B cell (primary cell): ENCODE results near the gene CDR2L. TPM values are rescaled to one million over a fixed set of nuclear protein-coding genes. Genes with fewer than 3 reads are reported as not detected.

Source experiments
- ATAC-seq: fragments of 200-7000 bp; cut with Tn5 transposase; one replicate; pipeline ENCODE4 v1.10.0; 2021; ENCODE audit warnings: low read depth, mild to moderate bottlenecking, moderate number of reproducible peaks, moderate library complexity
- CTCF ChIA-PET: fragments of 350-600 bp; sonication (Branson Sonifier 250); formaldehyde crosslinking; loops from one replicate; lab custom pipeline; 2021; ENCODE audit warnings: antibody characterized with exemption, inconsistent platforms; lab: Charles Lee
- POLR2A ChIA-PET: fragments of 350-600 bp; sonication (Branson Sonifier 250); formaldehyde crosslinking; loops from one replicate; lab custom pipeline; 2021; ENCODE audit warnings: antibody characterized with exemption; lab: Charles Lee
- DNase-seq: peaks from one replicate; pipeline ENCODE4 v3.0.0; 2013
- H2AFZ ChIP-seq: 2 replicates; pipeline ENCODE4 v1.6.1; 2012; ENCODE audit warnings: mild to moderate bottlenecking, low read depth, low read length; ENCODE audit not compliant: insufficient read depth, poor library complexity, severe bottlenecking
- H3K27ac ChIP-seq, 2 donors: 1 replicate in 1 of 2; 2 replicates in 1 of 2; pipeline ENCODE4 v1.5.1; 2012 to 2013; ENCODE audit warnings: low read length in 2 of 2, mild to moderate bottlenecking in 2 of 2, moderate library complexity in 1 of 2
- H3K27me3 ChIP-seq, 4 experiments: fragments of 200-600 bp in 1 of 4; sonication (generic) in 1 of 4; replicated peaks in 1 of 4; 1 replicate in 2 of 4; 2 replicates in 2 of 4; pipeline versions ENCODE4 v1.6.1 to v1.7.0; 2013 to 2016; ENCODE audit warnings: low read length in 3 of 4, mild to moderate bottlenecking in 2 of 4, mixed read lengths in 1 of 4, moderate library complexity in 1 of 4; ENCODE audit not compliant: insufficient read depth in 4 of 4, control insufficient read depth in 3 of 4; ENCODE audit errors: control extremely low read depth in 1 of 4
- H3K36me3 ChIP-seq, 2 experiments: replicated peaks in 1 of 2; 1 replicate in 1 of 2; 2 replicates in 1 of 2; pipeline versions ENCODE4 v1.6.1 to v1.7.1; 2013; ENCODE audit warnings: low read length in 1 of 2; ENCODE audit not compliant: insufficient read depth in 2 of 2, control insufficient read depth in 1 of 2; ENCODE audit errors: control extremely low read depth in 1 of 2, extremely low read depth in 1 of 2
- H3K4me1 ChIP-seq, 2 donors: fragments of 200-600 bp in 1 of 2; sonication (generic) in 1 of 2; 1 replicate in 1 of 2; 2 replicates in 1 of 2; pipeline versions ENCODE4 v1.5.1 to v1.6.1; 2013 to 2017; ENCODE audit warnings: low read length in 2 of 2; ENCODE audit not compliant: control insufficient read depth in 2 of 2, insufficient read depth in 2 of 2
- H3K4me2 ChIP-seq: replicated peaks from 2 replicates; pipeline ENCODE3; 2012; ENCODE audit warnings: mild to moderate bottlenecking, low read depth, low read length; ENCODE audit not compliant: poor library complexity, severe bottlenecking
- H3K4me3 ChIP-seq, 5 experiments: fragments of 200-600 bp in 1 of 5; sonication (generic) in 1 of 5; 1 replicate in 3 of 5; 2 replicates in 2 of 5; pipeline versions ENCODE4 v1.5.1 to v1.7.0; 2011 to 2016; ENCODE audit warnings: low read length in 4 of 5, mild to moderate bottlenecking in 4 of 5, low read depth in 2 of 5, control low read depth in 1 of 5, moderate library complexity in 1 of 5; ENCODE audit not compliant: insufficient read depth in 1 of 5; ENCODE audit errors: control extremely low read depth in 1 of 5, extremely low read depth in 1 of 5
- H3K79me2 ChIP-seq: fragments of 200-600 bp; sonication (generic); one replicate; pipeline ENCODE4 v1.6.0; 2016; ENCODE audit warnings: low read length; ENCODE audit not compliant: control insufficient read depth, insufficient read depth
- H3K9ac ChIP-seq: fragments of 200-600 bp; sonication (generic); 2 replicates; pipeline ENCODE4 v1.6.1; 2017; ENCODE audit warnings: mild to moderate bottlenecking, low read length, moderate library complexity
- H3K9me3 ChIP-seq, 3 donors: one replicate each; pipeline versions ENCODE4 v1.6.1 to v1.7.1; 2013; ENCODE audit warnings: low read length in 2 of 3; ENCODE audit not compliant: control insufficient read depth in 2 of 3, insufficient read depth in 1 of 3; ENCODE audit errors: control extremely low read depth in 1 of 3
- H4K20me1 ChIP-seq: 2 replicates; pipeline ENCODE4 v1.6.0; 2012; ENCODE audit warnings: mild to moderate bottlenecking, low read length; ENCODE audit not compliant: insufficient read depth, control insufficient read depth, poor library complexity, severe bottlenecking
- H3K27ac Mint-ChIP-seq: one replicate; pipeline ENCODE4 v1.8.0; 2021; ENCODE audit warnings: mixed read lengths
- H3K27me3 Mint-ChIP-seq: one replicate; pipeline ENCODE4 v1.8.0; 2021; ENCODE audit warnings: mixed read lengths
- H3K4me1 Mint-ChIP-seq: one replicate; pipeline ENCODE4 v1.8.0; 2021; ENCODE audit warnings: mixed read lengths
- H3K4me3 Mint-ChIP-seq: one replicate; pipeline ENCODE4 v1.8.0; 2021; ENCODE audit warnings: mixed read lengths
- H3K9me3 Mint-ChIP-seq: one replicate; pipeline ENCODE4 v1.8.0; 2022; ENCODE audit warnings: mixed read lengths; ENCODE audit not compliant: insufficient read depth
- EZH2 ChIP-seq: IDR thresholded peaks from 2 replicates; pipeline ENCODE4 v1.6.1; 2012; ENCODE audit warnings: borderline replicate concordance, low read depth, mild to moderate bottlenecking, moderate library complexity, low read length; ENCODE audit not compliant: insufficient read depth, poor library complexity, severe bottlenecking
- WGBS: methylation state at CpG from one replicate; pipeline ENCODE4 v1.1.5; 2013; ENCODE audit warnings: missing lambda C conversion rate; ENCODE audit not compliant: insufficient coverage; 5-methylcytosine and 5-hydroxymethylcytosine counted together
- intact Hi-C: fragments of 100-400 bp; cut with micrococcal nuclease; formaldehyde crosslinking; loops from one replicate; pipeline ENCODE4 v1.10.0; 2022
- polyA plus RNA-seq: library from polyadenylated mRNA; depleted of rRNA; stranded (reverse); fragments of >200 nt; gene quantifications from 2 replicates; pipeline ENCODE4 v1.2.3, GENCODE V29; 2012
- total RNA-seq, 2 donors: library from RNA; stranded (reverse); fragments of 120-200 nt in 1 of 2; gene quantifications; 1 replicate in 1 of 2; 2 replicates in 1 of 2; pipeline versions ENCODE4 v1.2.3 to v1.2.4, GENCODE V29; 2013 to 2022
- TF ChIP-seq, protein P1 (sequence below): fragments of 200-600 bp; IDR thresholded peaks from one replicate; pipeline ENCODE4 v1.8.0; 2022; ENCODE audit warnings: antibody characterized with exemption, mild to moderate bottlenecking

The CDR2L gene
- total and polyA plus RNA-seq, 2 donors (not counting 1 experiment from before 2014, with no cell fraction given): 0.03 TPM; not detected in 1

DNA sequence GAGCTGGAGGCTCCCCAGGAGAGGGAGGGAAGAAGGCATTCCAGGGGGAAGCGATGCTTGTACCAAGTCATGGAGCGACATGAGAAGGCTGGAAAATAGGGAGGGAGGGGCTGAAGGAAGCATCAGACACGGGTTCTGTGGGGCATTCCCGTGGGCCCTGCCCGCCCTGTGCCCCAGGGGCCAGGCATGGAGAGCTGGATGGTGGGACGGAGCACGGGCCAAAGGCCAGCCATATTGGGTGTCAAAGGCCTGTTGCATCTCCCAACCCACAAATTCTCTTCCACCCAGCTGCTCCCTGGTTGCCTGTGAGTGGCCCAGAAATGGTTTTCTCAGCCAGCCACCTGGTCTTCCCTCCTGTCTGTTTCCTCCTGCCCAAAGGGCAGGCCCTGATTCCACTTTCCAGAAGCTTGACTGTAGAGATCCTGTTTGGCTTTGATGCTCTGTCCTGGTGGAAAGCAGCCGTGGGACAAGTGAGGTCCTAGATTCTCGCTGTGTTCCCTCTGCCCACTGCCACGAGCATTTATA is 3.2 kb downstream of the CDR2L start:
- ChIA-PET POLR2A (no interaction called here), CTCF (interaction anchor here (2.6 kb wide), 1 partner anchor 29 kb away, joined by 9 read pairs; no protein-coding TSS in a partner anchor)
- DNase-seq: no peak
- H3K27ac Mint-ChIP-seq: no peak overlapping the region
- TF ChIP-seq EZH2: no peak
- TF ChIP-seq, protein P1, sequence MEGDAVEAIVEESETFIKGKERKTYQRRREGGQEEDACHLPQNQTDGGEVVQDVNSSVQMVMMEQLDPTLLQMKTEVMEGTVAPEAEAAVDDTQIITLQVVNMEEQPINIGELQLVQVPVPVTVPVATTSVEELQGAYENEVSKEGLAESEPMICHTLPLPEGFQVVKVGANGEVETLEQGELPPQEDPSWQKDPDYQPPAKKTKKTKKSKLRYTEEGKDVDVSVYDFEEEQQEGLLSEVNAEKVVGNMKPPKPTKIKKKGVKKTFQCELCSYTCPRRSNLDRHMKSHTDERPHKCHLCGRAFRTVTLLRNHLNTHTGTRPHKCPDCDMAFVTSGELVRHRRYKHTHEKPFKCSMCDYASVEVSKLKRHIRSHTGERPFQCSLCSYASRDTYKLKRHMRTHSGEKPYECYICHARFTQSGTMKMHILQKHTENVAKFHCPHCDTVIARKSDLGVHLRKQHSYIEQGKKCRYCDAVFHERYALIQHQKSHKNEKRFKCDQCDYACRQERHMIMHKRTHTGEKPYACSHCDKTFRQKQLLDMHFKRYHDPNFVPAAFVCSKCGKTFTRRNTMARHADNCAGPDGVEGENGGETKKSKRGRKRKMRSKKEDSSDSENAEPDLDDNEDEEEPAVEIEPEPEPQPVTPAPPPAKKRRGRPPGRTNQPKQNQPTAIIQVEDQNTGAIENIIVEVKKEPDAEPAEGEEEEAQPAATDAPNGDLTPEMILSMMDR: no peak
- H3K4me2 ChIP-seq: no peak overlapping the region
- no peak for ATAC-seq
- no peak overlapping the region for H3K4me3 Mint-ChIP-seq
- peaks cover 14% of the 10 kb centered on the region for H3K27me3 Mint-ChIP-seq
- no peak overlapping the region for H3K4me3 ChIP-seq
- no peaks in the 10 kb centered on the region for H3K79me2 ChIP-seq
- peaks cover 16% of the 10 kb centered on the region in 2 donors for H3K4me1 ChIP-seq
- no peaks in the 10 kb centered on the region for H3K9me3 Mint-ChIP-seq
- no peak overlapping the region for H3K27ac ChIP-seq
- no peak overlapping the region for H2AFZ ChIP-seq
- H3K4me1 Mint-ChIP-seq: peaks cover 12% of the 10 kb centered on the region
- peaks cover 0 to 8% (median 0%) of the 10 kb centered on the region in 3 donors for H3K9me3 ChIP-seq
- H4K20me1 ChIP-seq: no peaks in the 10 kb centered on the region
- peaks cover 0 to 35% (median 15%) of the 10 kb centered on the region in 4 experiments for H3K27me3 ChIP-seq
- intact Hi-C loops: no loop called here
- H3K36me3 ChIP-seq: no peaks in the 10 kb centered on the region
- no peak overlapping the region for H3K9ac ChIP-seq
- WGBS: 91% methylated on average over 10 of the region's 10 CpGs

DNA sequence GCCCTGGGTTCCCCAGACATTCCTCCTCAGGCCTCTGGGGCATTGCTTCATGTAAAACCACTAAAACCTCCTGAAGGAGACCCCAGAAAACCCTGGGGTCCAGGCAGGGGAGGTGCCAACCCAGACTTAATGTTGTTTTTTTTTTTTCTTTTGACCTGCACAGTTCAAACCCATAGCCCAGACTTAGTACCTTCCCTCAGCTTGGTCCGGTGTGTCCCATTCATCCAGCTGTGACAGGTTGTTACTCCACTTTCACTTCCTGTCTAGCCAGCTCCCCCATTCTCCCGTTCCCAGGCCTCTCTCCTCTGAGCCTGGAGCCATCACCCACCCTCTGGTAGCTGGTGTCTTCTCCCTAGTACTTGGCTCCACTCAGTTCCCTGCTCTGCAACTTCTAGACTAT is 4.8 kb downstream of the CDR2L start:
- Mint-ChIP-seq H3K27me3 (peaks cover 13% of the 10 kb centered on the region), H3K27ac (no peak overlapping the region), H3K4me1 (peaks cover 7% of the 10 kb centered on the region), H3K9me3 (no peaks in the 10 kb centered on the region), H3K4me3 (no peak overlapping the region)
- DNase-seq: no peak
- Histone ChIP-seq H3K9me3 (peaks cover 0 to 4% (median 0%) of the 10 kb centered on the region in 3 donors), H3K9ac (no peak overlapping the region), H3K27me3 (peaks cover 0 to 27% (median 11%) of the 10 kb centered on the region in 4 experiments), H3K27ac (no peak overlapping the region), H4K20me1 (no peaks in the 10 kb centered on the region), H3K4me3 (no peak overlapping the region), H3K79me2 (no peaks in the 10 kb centered on the region), H3K4me2 (no peak overlapping the region), H3K36me3 (no peaks in the 10 kb centered on the region), H3K4me1 (peaks cover 9 to 10% of the 10 kb centered on the region in 2 donors), H2AFZ (no peak overlapping the region)
- TF ChIP-seq, protein P1: no peak
- TF ChIP-seq EZH2: no peak
- ChIA-PET POLR2A (interaction anchor here (0.6 kb wide), 1 partner anchor 196 kb away, joined by 3 read pairs; no protein-coding TSS in a partner anchor), CTCF (interaction anchor here (0.6 to 1.2 kb wide), 3 partner anchors 9 to 78 kb away, joined by 3 to 6 read pairs (median 4); partner anchors contain the start of gene MRPL58)
- 61% methylated on average over 2 of the region's 2 CpGs for WGBS
- no peak for ATAC-seq
- intact Hi-C loops: no loop called here
